Globus pallidus (tissue), 1 donor: Measurements from ENCODE around the gene STPG3.
"Not testable (repeated sequence)": the region's sequence is repeated elsewhere in the genome, so short reads cannot be mapped to it uniquely, and the experiment has no call there.

Source experiments
- DNase-seq: peaks from one replicate; pipeline ENCODE4 v3.0.0-alpha.2; 2015; ENCODE audit warnings: low spot score

The STPG3 gene

DNA sequence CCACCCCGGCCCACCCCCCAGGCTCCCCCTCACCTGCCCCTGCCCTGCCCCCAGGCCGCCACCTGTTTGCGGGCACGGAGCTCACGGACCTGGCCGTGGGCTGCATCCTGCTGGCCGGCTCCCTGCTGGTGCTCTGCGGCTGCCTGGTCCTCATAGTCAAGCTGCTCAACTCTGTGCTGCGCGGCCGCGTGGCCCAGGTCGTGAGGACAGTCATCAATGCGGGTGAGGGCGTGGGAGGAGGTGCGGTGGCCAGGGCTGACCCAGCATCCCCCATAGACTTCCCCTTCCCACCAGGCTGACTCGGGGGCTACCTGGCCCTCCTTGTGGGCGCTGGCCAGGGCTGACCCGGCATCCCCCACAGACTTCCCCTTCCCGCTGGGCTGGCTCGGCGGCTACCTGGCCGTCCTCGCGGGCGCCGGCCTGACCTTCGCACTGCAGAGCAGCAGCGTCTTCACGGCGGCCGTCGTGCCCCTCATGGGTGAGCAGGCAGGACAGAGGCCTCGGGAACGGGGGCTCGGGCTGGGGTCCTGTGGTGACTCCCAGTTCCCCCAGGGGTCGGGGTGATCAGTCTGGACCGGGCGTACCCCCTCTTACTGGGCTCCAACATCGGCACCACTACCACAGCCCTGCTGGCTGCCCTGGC lies 16.9 kb upstream of the STPG3 start:
- DNase-seq, result no peak

DNA sequence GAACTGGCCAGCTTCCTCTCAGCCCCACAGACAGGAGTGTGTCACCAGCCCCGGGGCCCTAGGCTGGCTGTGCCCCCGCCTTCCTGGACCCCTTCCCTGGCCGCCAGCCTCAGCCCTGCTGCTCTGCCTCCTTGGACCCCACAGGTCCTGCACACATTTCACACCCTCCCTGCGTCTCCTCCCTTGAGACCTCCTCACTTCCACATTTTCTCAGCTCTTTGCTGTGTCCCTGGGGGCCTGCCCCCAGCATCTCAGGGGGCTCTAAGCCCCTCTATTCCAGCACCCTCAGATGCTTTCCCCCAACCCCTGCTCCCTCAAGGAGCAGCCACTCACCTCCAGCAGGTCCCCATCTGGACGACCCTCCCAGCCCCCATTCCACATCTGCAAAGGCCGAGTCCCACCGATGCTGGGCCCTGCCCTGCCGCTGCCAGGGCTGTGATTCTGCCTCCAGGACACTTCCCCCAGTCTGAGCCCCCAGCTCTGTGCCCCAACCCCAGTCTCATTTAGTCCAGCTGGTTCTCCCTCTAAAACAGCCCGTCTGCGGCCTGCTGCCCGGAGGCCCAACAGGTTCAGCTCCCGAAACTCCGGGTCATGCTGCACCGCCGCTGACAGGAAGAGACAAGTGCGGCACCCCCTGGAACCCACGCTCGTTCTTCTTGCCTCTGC lies 16.2 kb upstream of the STPG3 start:
- DNase-seq, result no peak

DNA sequence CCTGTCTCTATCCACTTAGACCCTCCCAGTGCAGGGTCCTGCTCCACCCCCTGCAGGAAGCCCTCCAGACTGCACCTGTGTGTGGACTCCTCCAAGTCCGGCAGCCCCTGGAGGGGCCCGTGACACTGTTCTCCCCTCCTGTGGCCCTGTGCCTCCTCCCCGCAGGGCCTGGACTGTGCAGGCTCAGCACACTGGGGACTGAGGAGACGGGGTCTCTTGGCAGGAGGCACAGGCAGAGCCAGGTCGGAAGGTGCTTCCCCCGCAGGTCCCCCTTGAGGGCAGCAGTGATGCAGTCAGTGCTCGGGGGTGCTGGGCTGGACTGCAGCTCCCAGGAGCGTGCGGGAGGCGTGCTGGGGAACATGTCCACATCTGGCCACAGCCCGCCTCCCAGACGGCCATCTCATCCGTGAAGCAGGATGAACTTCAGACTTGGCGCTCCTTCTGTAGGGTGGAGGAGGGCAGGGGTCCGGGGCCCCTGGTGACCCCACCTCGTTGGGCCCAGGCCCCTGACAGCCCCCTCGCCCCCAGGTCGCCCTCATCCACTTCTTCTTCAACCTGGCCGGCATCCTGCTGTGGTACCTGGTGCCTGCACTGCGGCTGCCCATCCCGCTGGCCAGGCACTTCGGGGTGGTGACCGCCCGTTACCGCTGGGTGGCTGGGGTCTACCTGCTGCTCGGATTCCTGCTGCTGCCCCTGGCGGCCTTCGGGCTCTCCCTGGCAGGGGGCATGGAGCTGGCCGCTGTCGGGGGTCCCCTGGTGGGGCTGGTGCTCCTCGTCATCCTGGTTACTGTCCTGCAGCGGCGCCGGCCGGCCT lies 15.5 kb upstream of the STPG3 start:
- DNase-seq, result no peak

DNA sequence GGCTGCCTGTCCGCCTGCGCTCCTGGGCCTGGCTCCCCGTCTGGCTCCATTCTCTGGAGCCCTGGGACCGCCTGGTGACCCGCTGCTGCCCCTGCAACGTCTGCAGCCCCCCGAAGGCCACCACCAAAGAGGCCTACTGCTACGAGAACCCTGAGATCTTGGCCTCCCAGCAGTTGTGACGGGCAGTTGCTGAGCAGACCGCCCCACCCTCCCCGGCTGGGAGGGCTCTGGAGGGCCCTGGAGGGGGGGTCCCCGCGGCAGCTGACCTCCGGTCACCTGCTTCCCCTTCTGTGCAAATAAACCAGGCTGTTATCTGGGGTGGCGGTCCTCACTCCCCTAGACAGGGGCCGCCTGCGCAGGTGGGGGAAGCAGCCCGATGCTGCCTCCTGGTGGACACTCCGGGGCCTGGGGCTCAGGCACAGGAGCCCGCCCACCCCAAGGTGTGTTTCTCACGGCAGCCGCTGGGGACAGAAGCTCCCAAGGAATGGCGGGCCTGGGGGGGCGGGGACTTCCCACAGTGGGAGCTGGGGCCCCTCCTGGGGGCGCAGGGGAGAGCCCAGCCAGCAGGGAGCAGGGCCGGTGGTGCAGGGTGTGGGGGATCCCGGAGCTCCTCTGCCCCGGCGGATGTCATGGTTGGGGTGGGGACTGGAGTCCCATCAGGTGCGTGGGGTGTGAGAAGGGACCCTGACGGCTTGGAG lies 14.7 kb upstream of the STPG3 start:
- peak; percentile 72 for DNase-seq

DNA sequence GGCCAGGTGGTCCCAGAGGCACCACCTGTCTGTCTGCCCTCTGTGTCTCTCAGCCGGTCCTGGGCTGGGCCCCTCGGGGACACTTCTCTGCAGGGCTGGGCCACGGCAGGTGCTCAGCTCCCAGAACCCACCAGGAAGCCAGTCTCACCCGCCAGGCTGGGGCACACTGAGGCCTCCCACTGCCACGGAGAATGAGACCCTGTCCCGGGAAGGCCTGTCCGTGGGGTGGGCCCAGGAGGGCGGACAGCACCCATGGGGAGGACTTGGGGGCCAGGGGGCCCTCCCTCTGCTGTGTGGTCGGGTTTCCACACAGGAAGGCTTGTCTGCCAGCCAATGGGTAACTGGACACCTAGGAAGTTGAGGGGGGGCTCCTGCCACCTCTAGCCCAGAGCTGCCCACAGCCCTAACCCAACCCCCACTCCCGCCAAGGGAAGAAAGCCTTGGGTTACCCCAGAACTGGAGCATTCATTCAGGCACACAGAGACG lies 14.1 kb upstream of the STPG3 start:
- DNase-seq, result no peak

DNA sequence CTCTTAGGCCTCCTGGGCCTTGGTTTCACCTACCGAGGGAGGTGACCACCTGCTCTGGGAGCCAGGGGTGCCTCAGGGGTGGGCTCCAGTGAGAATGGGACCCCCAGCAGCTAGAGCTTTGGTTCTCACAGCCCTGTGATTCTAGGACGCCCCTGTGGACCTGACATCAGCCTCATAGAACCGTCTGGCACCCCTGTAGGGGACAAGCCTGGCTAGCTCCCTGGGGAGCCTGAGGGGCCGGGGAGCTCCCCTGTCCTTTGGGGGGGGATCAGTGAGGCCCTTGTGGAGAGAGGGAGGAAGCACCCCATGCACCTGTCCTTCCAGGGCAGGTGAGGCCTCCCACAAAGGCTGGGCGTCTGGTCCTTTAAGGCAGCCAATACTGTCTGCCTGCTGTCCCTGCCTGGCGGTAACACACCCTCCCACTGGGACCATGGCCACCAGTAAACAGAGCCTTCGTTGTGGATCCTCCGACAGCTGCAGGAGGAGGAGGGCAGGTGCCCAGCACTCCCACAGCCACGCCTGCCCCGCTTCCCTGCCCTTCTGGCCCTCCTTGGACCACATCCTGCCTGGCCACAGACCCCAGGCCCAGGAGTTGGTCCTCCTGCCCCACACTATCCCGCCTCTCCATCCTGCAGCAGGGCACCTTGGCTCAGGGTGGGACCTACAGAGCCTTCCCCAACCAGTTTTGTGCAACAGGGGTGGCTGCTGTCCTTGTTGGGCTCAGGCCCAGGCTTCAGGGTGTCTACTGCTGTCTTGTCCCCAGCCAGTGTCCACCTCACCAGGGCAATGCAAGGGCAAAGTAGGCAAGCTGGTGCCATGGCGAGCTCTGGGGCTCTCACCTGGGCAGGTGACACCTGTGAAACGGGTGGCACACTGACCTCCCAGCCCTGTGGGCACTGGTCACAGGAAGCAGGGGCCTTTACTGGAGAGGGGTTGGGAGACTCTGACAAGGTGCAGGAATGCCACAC lies 13.0 kb upstream of the STPG3 start:
- peak; percentile 92 for DNase-seq

DNA sequence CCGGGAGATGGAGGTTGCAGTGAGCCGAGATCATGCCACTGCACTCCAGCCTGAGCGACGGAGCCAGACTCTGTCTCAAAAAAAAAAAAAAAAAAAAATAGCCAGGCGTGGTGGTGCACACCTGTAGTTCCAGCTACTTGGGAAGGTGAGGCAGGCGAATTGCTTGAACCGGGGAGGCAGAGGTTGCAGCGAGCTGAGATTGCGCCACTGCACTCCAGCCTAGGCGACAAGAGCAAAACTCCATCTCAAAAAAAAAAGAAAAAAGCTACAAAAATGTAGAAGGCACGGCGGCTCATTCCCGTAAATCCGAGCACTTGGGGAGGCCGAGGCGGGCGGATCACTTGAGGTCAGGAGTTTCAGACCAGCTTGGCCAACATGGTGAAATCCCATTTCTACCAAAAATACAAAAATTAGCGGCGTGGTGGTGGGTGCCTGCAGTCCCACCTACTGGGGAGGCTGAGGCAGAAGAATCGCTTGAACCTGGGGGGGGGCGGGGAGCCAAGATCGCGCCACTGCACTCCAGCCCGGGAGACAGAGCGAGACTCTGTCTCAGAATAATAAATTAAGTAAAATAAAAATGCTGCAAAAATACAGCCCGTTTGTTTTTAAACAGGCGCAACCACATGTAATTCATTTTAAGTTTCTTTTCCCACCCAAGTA lies 11.4 kb upstream of the STPG3 start:
- DNase-seq, result not testable (repeated sequence)

DNA sequence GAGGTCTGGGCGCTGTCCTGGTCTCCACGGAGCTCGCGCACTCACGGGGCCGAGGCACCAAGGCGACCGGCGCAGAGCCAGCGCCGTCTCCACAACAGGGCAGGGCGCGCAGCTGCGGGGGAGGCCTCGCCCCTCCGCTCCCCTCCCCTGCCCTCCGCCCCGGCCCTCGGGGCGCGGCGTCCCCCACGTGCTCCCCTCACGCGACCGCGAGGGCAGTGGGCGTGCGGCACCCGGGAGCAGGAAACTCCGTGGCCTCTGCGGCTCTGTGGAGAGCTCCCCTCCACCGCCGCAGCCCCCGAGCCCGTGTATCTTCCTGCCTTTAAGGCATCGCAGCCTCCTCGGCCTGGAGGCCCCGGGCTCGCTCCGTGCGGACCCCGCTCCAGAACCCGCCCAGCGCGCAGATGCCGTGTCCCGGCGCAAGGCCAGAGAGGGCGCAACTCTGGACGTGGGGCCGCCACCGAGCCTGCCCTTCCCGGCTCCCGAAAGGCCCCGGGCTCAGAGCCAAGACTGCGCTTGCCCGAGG lies 10.7 kb upstream of the STPG3 start:
- peak; percentile 82 for DNase-seq

DNA sequence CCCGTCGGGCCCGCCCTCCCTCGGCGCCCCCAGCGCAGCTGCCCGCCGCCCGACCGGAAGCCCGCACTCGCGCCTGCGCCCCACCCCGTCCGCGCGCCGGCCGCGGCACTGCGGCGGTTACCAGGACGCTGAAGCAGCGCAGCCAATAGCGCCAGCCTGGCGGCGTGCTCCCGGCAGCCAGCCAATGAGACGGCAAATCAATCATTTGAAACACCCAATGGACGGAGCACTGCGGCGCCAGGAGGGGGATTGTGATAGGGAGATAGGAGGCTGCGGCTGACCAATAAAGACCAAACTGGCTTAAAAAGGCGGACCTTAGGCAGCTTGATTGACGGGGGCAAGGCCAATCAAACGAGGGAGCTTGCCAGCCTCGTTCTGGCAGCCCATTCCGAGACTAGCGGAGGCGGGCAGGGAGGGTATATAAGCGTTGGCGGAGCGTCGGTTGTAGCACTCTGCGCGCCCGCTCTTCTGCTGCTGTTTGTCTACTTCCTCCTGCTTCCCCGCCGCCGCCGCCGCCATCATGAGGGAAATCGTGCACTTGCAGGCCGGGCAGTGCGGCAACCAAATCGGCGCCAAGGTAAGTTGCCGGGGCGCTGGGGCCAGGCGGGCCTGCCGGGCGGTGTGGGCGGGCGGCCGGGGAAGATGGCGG lies 10.1 kb upstream of the STPG3 start, which contains the start of gene TUBB4B:
Gene TUBB4B, plus strand, starts transcription at position 447 of the 649 bp plus-strand sequence. Its CDS starts 74 bp downstream, at position 521.
- DNase-seq, result peak; percentile 100

DNA sequence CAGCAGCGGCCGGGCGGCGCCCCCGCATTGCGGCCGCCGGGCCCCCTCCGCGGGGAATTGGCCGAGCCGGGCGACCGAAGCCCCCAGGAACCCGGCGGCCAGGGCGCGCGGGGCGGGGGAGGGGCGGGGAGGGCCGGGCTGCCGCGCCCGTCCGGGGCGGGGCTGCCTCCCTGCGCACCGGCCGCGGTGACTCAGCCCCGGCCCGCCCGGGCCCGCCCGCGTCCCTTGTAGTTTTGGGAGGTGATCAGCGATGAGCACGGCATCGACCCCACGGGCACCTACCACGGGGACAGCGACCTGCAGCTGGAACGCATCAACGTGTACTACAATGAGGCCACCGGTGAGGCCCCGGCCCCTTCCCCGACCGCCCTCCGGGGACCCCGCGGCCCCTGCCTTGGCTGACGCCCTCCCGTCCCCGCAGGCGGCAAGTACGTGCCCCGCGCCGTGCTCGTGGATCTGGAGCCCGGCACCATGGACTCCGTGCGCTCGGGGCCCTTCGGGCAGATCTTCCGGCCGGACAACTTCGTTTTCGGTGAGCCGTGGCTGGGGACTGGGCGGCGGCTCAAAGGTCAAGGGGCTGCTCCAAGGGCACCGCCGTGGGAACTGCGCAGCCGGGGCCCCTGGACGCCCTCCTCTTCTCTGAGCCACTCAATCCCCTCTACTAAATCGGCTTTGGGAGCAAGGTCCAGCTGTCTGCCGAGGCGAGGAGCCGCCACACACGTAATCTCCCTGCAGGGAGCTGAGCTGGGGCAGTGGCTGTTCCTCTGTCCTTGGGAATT lies 9.4 kb upstream of the STPG3 start:
- no peak for DNase-seq

DNA sequence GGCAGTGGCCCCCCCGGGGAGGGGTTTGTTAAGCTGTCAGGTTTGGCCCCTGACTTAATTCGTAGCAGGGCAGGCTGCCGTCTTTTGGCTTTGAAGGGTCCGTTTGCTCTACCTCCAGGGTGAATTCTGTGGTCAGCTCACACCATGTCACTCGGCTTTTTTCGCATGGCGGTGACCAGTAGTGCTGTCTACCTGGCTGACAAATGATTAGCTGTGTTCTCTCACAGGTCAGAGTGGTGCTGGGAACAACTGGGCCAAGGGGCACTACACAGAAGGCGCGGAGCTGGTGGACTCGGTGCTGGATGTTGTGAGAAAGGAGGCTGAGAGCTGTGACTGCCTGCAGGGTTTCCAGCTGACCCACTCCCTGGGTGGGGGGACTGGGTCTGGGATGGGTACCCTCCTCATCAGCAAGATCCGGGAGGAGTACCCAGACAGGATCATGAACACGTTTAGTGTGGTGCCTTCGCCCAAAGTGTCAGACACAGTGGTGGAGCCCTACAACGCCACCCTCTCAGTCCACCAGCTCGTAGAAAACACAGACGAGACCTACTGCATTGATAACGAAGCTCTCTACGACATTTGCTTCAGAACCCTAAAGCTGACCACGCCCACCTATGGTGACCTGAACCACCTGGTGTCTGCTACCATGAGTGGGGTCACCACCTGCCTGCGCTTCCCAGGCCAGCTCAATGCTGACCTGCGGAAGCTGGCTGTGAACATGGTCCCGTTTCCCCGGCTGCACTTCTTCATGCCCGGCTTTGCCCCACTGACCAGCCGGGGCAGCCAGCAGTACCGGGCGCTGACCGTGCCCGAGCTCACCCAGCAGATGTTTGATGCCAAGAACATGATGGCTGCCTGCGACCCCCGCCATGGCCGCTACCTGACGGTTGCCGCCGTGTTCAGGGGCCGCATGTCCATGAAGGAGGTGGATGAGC lies 8.6 kb upstream of the STPG3 start:
- DNase-seq, result no peak

DNA sequence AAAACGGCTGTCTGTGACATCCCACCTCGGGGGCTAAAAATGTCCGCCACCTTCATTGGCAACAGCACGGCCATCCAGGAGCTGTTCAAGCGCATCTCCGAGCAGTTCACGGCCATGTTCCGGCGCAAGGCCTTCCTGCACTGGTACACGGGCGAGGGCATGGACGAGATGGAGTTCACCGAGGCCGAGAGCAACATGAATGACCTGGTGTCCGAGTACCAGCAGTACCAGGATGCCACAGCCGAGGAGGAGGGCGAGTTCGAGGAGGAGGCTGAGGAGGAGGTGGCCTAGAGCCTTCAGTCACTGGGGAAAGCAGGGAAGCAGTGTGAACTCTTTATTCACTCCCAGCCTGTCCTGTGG lies 7.8 kb upstream of the STPG3 start:
- not testable (repeated sequence) for DNase-seq

DNA sequence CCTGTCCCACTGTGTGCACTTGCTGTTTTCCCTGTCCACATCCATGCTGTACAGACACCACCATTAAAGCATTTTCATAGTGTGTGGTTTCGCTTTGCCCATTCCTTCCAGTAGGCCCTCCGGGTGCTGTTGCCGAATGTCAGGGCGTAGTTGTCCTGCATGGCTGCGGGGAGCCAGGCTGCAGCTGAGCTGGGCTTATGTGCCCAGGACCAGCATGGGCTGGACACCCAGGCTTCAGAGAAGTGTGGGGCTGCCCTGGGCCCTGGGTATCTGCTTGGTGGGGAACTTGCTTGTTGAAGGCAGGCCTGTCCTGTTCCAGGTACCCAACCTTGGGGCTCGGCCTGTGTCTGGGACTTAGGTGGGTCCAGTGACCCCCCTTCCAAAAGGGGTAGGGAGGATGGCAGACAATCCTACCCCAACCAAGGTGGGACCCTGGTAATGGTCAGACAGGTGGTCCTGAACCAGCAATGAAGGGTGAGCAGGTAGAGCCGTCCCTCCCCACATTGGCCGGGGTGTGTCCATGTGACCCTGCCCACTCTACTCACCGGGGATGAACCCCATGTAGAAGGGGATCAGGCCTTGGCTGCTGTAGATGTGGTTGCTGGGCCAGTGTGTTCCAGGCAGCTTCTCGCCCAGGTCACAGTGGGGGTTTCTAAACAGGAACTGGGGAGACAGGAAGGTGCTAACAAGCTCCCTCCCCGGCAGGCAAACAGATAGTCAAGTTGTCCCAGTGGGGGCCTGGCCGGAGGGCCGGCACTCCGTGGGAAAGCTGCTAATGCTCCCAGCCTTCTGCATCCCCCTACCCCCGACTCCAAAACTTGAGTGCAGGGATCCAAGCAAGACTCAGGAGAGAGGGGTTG lies 7.2 kb upstream of the STPG3 start:
- no peak for DNase-seq

DNA sequence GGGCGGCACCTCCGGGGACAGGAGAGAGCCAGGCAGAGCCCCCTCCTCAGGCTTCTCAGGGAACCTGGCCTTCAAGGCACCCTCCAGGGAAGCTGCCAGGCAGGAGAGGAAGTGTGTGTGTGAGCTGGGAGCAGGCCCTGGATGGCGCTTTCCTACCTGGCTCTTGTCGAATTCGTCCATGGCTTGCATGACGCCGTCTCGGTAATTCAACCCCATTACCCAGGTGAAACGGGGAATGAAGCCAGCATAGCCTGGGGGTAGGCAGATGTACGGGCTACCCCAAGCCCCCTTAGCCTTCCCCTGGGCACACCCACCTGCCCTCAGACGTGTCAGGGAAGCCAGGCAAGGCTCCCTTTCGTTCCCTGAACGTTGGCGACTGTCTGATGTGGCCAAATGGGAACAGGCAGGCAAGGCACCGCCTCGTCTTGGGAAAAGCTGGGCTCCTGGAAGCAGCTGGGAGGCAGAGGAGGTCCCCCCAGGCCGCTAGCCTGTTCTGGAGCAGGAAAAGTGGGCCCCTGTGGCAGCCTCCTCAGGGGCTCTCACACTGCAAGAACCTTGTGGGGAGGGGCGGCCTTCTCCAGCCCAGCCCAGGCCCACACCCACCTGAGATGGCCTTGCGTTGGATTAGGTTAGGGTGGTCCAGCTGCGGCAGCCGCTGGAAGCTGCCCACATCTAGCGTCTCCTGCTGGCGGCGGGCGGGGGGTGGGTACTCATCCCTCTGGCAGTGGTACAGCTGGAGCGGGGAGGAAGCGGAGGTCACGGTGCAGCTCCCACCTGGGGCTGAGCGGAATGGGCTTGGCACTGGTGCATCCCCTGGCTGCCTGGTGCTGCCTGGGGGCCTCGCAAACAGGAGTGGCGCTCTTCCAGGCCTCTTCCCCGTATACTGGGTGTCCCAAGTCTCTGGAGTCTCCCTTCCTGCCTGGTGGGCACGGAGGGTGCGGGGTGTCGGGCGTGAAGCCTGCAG lies 6.3 kb upstream of the STPG3 start:
- no peak for DNase-seq
